CD4-positive, alpha-beta memory T cell (primary cell): ENCODE data around the gene DAAM1. TPM values are rescaled to one million over a fixed set of nuclear protein-coding genes. Genes with fewer than 3 reads are reported as not detected.

ENCODE experiments used
- CTCF ChIA-PET: fragments of 350-600 bp; sonication (Branson Sonifier 250); formaldehyde crosslinking; loops from one replicate; lab custom pipeline; 2021; ENCODE audit warnings: inconsistent platforms; ENCODE audit not compliant: partially characterized antibody; lab: Charles Lee
- POLR2A ChIA-PET: fragments of 350-600 bp; sonication (Branson Sonifier 250); formaldehyde crosslinking; loops from one replicate; lab custom pipeline; 2021; ENCODE audit not compliant: partially characterized antibody; lab: Charles Lee
- DNase-seq, 5 donors: peaks; one replicate each; pipeline versions ENCODE4 v3.0.0 to v3.0.0-alpha.2; 2020 to 2022; ENCODE audit warnings: mixed read lengths in 1 of 5
- H3K27ac ChIP-seq: one replicate; pipeline ENCODE4 v1.7.0; 2013; ENCODE audit warnings: low read depth, low read length
- H3K27me3 ChIP-seq: 2 replicates; pipeline ENCODE4 v1.7.0; 2013; ENCODE audit warnings: mild to moderate bottlenecking, low read length, moderate library complexity; ENCODE audit not compliant: insufficient read depth
- H3K36me3 ChIP-seq: 2 replicates; pipeline ENCODE4 v1.7.0; 2013; ENCODE audit warnings: mild to moderate bottlenecking, low read length, moderate library complexity; ENCODE audit not compliant: insufficient read depth
- H3K4me1 ChIP-seq: 2 replicates; pipeline ENCODE4 v1.7.0; 2013; ENCODE audit warnings: mild to moderate bottlenecking, low read length, moderate library complexity; ENCODE audit not compliant: insufficient read depth
- H3K4me3 ChIP-seq, 2 donors: one replicate each; pipeline ENCODE4 v1.7.0; 2013; ENCODE audit warnings: low read length in 2 of 2, mild to moderate bottlenecking in 1 of 2
- H3K9me3 ChIP-seq, 2 donors: one replicate each; pipeline ENCODE4 v1.7.0; 2013; ENCODE audit warnings: low read length in 2 of 2, control low read depth in 1 of 2; ENCODE audit not compliant: control insufficient read depth in 1 of 2
- H3K27ac Mint-ChIP-seq, 7 donors: one replicate each; pipeline ENCODE4 v1.8.0; 2020 to 2021; ENCODE audit warnings: mixed read lengths in 7 of 7, mild to moderate bottlenecking in 6 of 7, inconsistent platforms in 3 of 7, moderate library complexity in 3 of 7
- H3K27me3 Mint-ChIP-seq, 2 donors: one replicate each; pipeline ENCODE4 v1.8.0; 2020 to 2021; ENCODE audit warnings: mixed read lengths in 2 of 2
- H3K36me3 Mint-ChIP-seq, 2 donors: one replicate each; pipeline ENCODE4 v1.8.0; 2020 to 2021; ENCODE audit warnings: mixed read lengths in 2 of 2, inconsistent platforms in 1 of 2, mild to moderate bottlenecking in 1 of 2
- H3K4me1 Mint-ChIP-seq, 4 donors: one replicate each; pipeline ENCODE4 v1.8.0; 2020 to 2021; ENCODE audit warnings: mixed read lengths in 4 of 4, mild to moderate bottlenecking in 1 of 4
- H3K4me3 Mint-ChIP-seq, 8 donors: one replicate each; pipeline ENCODE4 v1.8.0; 2020 to 2021; ENCODE audit warnings: mixed read lengths in 8 of 8, mild to moderate bottlenecking in 7 of 8, moderate library complexity in 6 of 8, inconsistent platforms in 3 of 8
- H3K9me3 Mint-ChIP-seq, 8 donors: one replicate each; pipeline ENCODE4 v1.8.0; 2020 to 2021; ENCODE audit warnings: mixed read lengths in 8 of 8, mild to moderate bottlenecking in 5 of 8, inconsistent platforms in 3 of 8, moderate library complexity in 1 of 8
- intact Hi-C: fragments of 100-400 bp; cut with micrococcal nuclease; formaldehyde crosslinking; loops from one replicate; pipeline ENCODE4 v1.15.1; 2023
- polyA plus RNA-seq, 2 donors: library from polyadenylated mRNA; unstranded; fragments of 300-500 nt; fragmentation: Illumina TruSeq; gene quantifications; one replicate each; pipeline ENCODE4 v1.2.3, GENCODE V29; 2021
- total RNA-seq, 2 experiments: library from RNA; stranded (reverse); gene quantifications; one replicate each; pipeline ENCODE4 v1.2.3, GENCODE V29; 2021

The DAAM1 gene
- total and polyA plus RNA-seq, 4 experiments from 2014 or later, result 5.4 to 25.6 (median 20.0) TPM

DNA sequence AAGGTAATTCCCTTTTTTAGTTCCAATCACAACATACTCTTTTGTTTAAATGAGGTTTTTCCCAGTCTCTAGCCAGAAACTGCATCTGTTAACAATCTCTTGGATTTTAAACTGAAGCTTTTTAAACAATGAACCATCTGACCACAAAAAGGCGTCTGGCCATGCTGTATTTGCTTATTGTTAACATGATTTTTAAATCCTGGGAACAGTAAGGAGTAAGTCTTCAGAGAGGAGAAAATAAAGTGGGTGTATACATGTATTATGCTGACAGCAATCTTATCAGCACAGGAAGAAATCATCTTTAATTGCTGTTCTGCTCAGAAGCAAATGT is 106.2 kb downstream of the DAAM1 start:
- no peak overlapping the region for H3K27ac Mint-ChIP-seq
- no peak for DNase-seq
- Histone ChIP-seq H3K4me3 (no peak overlapping the region), H3K27me3 (no peaks in the 10 kb centered on the region), H3K36me3 (no peaks in the 10 kb centered on the region), H3K27ac (no peak overlapping the region), H3K9me3 (no peaks in the 10 kb centered on the region), H3K4me1 (no peaks in the 10 kb centered on the region)
- peaks cover 13 to 21% (median 19%) of the 10 kb centered on the region in 4 donors for H3K4me1 Mint-ChIP-seq
- ChIA-PET POLR2A (no interaction called here), CTCF (no interaction called here)
- no peak overlapping the region for H3K4me3 Mint-ChIP-seq
- peaks cover 27 to 42% of the 10 kb centered on the region in 2 donors for H3K36me3 Mint-ChIP-seq
- H3K9me3 Mint-ChIP-seq, result no peaks in the 10 kb centered on the region
- intact Hi-C loops, result no loop called here
- no peaks in the 10 kb centered on the region for H3K27me3 Mint-ChIP-seq

DNA sequence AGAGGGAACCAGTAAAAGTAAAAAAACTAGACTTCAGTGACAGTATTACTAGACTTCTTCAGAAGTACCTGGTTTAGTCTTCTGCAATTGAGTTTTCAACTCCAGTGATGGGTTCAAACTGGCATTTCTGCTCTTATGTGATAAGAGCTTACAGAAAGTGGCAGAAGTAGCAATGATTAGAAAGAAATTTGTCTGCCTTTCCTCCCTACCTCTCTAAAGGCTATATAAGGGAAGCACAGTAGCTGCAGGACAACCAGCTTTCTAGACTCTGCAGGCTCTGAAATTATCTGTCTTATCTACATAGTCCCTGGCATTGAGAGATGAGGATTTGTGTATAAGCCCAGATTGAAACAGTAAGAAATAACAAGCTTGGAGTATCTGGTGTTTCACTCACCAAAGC is 107.5 kb downstream of the DAAM1 start:
- no peak for DNase-seq
- Mint-ChIP-seq H3K27me3 (no peaks in the 10 kb centered on the region), H3K4me3 (no peak overlapping the region), H3K36me3 (peaks cover 21 to 35% of the 10 kb centered on the region in 2 donors), H3K4me1 (peaks cover 17 to 26% (median 23%) of the 10 kb centered on the region in 4 donors), H3K9me3 (no peaks in the 10 kb centered on the region), H3K27ac (peak overlapping the region in 1 of 7 donors; percentile 68)
- no peaks in the 10 kb centered on the region for H3K36me3 ChIP-seq
- intact Hi-C loops, result no loop called here
- no peaks in the 10 kb centered on the region for H3K27me3 ChIP-seq
- POLR2A ChIA-PET, result no interaction called here
- CTCF ChIA-PET, result interaction anchor here (1.0 to 1.2 kb wide), 2 partner anchors 147 to 795 kb away, joined by 3 read pairs; no protein-coding TSS in a partner anchor
- no peak overlapping the region for H3K27ac ChIP-seq
- H3K9me3 ChIP-seq, result no peaks in the 10 kb centered on the region
- peaks cover 1% of the 10 kb centered on the region for H3K4me1 ChIP-seq
- H3K4me3 ChIP-seq, result no peak overlapping the region

DNA sequence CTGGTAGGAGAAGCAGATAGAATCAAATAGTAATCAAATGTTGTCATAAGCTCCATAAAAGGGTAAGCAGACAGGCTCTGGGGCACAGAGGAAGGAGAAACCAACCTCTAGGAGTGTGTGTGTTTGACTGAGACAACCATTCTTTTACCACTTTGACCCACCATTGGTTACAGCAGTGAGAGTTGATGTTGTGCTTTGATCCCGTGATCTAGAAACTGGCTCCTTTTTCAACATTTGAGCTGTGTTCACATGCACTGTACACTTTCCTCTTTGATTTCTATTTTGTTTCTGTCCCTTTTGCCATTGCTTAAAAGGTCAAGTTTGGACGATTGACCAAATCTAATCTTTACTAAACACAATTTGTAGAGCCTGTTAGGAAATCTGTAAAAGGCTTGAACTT is 108.0 kb downstream of the DAAM1 start:
- no peaks in the 10 kb centered on the region for H3K27me3 Mint-ChIP-seq
- H3K9me3 Mint-ChIP-seq, result no peaks in the 10 kb centered on the region
- intact Hi-C loops, result no loop called here
- H3K36me3 Mint-ChIP-seq, result peaks cover 15 to 29% of the 10 kb centered on the region in 2 donors
- Histone ChIP-seq H3K4me3 (no peak overlapping the region), H3K27ac (no peak overlapping the region), H3K27me3 (no peaks in the 10 kb centered on the region), H3K9me3 (no peaks in the 10 kb centered on the region), H3K4me1 (peaks cover 7% of the 10 kb centered on the region), H3K36me3 (no peaks in the 10 kb centered on the region)
- H3K4me3 Mint-ChIP-seq, result no peak overlapping the region
- DNase-seq, result no peak
- H3K27ac Mint-ChIP-seq, result peak overlapping the region in 1 of 7 donors; percentile 4
- POLR2A ChIA-PET, result no interaction called here
- CTCF ChIA-PET, result interaction anchor here (1.0 to 1.2 kb wide), 2 partner anchors 147 to 795 kb away, joined by 3 read pairs; no protein-coding TSS in a partner anchor
- peaks cover 21 to 30% (median 29%) of the 10 kb centered on the region in 4 donors for H3K4me1 Mint-ChIP-seq

DNA sequence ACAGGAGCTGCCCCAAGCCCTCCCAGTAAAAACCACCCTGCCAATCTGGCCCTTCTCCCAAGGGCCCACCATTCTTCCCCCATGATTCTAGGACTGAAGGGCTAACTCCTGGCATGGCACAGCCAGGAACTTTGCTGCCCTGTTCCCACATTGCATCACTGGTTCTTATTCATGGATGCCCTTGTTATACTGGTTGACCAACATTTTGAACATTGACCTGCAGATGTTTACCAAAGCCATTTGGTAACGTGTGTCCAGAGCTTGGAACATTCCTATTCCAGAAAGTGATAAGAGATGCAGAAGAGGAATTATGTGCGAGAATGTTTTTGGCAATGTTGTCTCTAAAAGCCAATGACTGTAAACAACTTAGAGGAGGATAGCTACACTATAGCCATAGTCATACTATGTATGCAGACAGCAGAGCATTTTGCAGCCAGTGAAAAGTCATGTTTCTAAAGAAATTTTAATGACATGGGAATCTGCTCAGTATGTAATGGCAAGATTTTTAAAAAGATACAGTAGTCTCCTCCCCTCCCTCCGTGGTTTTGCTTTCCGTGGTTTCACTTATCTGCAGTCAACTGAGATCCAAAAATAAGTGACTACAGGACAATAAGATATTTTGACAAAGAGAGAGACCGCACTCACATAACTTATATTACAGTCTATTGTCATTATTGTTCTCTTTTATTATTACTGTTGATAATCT is 108.8 kb downstream of the DAAM1 start:
- no peaks in the 10 kb centered on the region for H3K36me3 ChIP-seq
- DNase-seq, result no peak
- H3K9me3 ChIP-seq, result no peaks in the 10 kb centered on the region
- CTCF ChIA-PET, result interaction anchor here (1.2 kb wide), 1 partner anchor 146 kb away, joined by 3 read pairs; no protein-coding TSS in a partner anchor
- H3K4me1 ChIP-seq, result peaks cover 9% of the 10 kb centered on the region
- intact Hi-C loops, result no loop called here
- Mint-ChIP-seq H3K27me3 (no peaks in the 10 kb centered on the region), H3K36me3 (peaks cover 8 to 22% of the 10 kb centered on the region in 2 donors), H3K4me1 (peaks cover 22 to 36% (median 31%) of the 10 kb centered on the region in 4 donors), H3K27ac (no peak overlapping the region), H3K9me3 (no peaks in the 10 kb centered on the region), H3K4me3 (no peak overlapping the region)
- H3K27ac ChIP-seq, result no peak overlapping the region
- H3K4me3 ChIP-seq, result no peak overlapping the region
- POLR2A ChIA-PET, result no interaction called here
- H3K27me3 ChIP-seq, result no peaks in the 10 kb centered on the region

DNA sequence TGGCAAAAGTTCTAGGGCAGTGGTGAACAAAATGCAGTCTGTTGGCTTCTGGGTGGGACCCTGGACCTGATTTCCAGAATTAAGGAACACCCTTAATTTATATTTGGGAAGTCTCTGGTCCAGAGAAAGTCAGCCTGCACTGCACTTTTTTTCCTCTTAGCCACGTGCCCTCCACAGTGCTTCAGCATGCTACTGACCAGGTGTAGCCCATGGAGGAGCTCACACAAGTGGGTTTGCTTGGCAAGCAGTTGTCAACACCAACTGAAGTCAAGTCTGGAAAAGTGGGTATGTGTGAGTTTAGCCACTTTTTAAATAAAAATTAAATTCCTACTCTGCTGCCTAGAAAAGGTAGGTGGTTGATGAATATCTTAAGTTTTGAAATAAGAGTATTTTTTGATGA is 111.3 kb downstream of the DAAM1 start:
- ChIA-PET POLR2A (interaction anchor here (1.6 kb wide), 1 partner anchor 10 kb away, joined by 3 read pairs; no protein-coding TSS in a partner anchor), CTCF (no interaction called here)
- intact Hi-C loops, result no loop called here

DNA sequence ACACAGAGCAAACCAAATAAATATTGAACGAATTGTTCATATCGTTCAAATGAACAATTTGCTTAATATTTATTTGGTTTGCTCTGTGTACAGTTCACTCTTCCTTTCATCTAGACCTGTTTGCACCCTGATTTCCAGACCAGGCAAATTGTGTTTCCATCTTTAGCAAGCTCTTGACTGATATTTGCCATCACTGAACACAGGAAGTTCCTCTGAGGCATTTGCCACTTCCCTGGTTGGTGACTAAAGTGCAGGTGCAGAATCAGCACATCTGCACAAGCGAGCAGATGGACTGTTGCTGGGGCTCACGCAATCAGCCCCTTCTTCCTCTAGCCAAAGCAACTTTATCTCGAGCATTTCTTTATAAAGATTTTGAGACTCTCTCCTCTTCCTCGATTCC is 112.9 kb downstream of the DAAM1 start:
- Histone ChIP-seq H3K4me1 (peaks cover 9% of the 10 kb centered on the region), H3K27me3 (no peaks in the 10 kb centered on the region), H3K9me3 (no peaks in the 10 kb centered on the region), H3K36me3 (no peaks in the 10 kb centered on the region), H3K4me3 (no peak overlapping the region), H3K27ac (no peak overlapping the region)
- Mint-ChIP-seq H3K27ac (no peak overlapping the region), H3K4me1 (peaks cover 22 to 36% (median 24%) of the 10 kb centered on the region in 4 donors), H3K9me3 (no peaks in the 10 kb centered on the region), H3K36me3 (no peaks in the 10 kb centered on the region), H3K27me3 (no peaks in the 10 kb centered on the region), H3K4me3 (peak overlapping the region in 3 of 8 donors; percentile 1 to 66 (median 7))
- DNase-seq, result peak in 2 of 5 donors; percentile 2 to 3
- ChIA-PET POLR2A (no interaction called here), CTCF (no interaction called here)
- intact Hi-C loops, result no loop called here

More for the DNA sequence above, 111.3 kb downstream of the DAAM1 start:
- Mint-ChIP-seq H3K4me1 (peaks cover 22 to 36% (median 31%) of the 10 kb centered on the region in 4 donors), H3K27ac (no peak overlapping the region), H3K36me3 (no peaks in the 10 kb centered on the region), H3K4me3 (no peak overlapping the region), H3K27me3 (no peaks in the 10 kb centered on the region), H3K9me3 (no peaks in the 10 kb centered on the region)
- DNase-seq, result no peak
- Histone ChIP-seq H3K27me3 (no peaks in the 10 kb centered on the region), H3K4me3 (no peak overlapping the region), H3K27ac (no peak overlapping the region), H3K4me1 (peaks cover 9% of the 10 kb centered on the region), H3K36me3 (no peaks in the 10 kb centered on the region), H3K9me3 (no peaks in the 10 kb centered on the region)

DNA sequence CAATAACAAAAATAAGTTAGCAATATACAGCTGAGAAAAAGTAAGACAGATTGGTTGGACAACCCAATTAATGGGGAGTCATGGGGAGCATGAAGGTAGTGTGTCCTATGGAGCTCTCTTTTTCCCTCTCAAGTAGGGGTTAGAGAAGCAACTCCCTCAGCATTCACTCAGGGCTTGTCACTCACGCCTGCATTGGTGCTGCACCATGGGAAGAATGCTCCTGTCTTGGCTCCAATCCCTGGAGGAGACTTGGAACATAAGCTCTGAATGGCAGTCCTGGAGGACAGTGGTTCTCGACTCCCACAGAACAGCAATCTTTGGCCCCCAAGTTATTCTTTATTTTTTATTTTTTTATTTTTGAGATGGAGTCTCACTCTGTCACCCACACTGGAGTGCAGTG is 113.8 kb downstream of the DAAM1 start:
- CTCF ChIA-PET, result no interaction called here
- Histone ChIP-seq H3K4me1 (peaks cover 9% of the 10 kb centered on the region), H3K9me3 (no peaks in the 10 kb centered on the region), H3K4me3 (no peak overlapping the region), H3K27ac (no peak overlapping the region), H3K36me3 (no peaks in the 10 kb centered on the region), H3K27me3 (no peaks in the 10 kb centered on the region)
- Mint-ChIP-seq H3K9me3 (no peaks in the 10 kb centered on the region), H3K27me3 (no peaks in the 10 kb centered on the region), H3K27ac (no peak overlapping the region), H3K36me3 (no peaks in the 10 kb centered on the region), H3K4me3 (no peak overlapping the region), H3K4me1 (peaks cover 15 to 27% (median 17%) of the 10 kb centered on the region in 4 donors)
- DNase-seq, result no peak
- intact Hi-C loops, result no loop called here
- POLR2A ChIA-PET, result no interaction called here
